Astrocyte (in vitro differentiated cells and primary cell): Measurements from ENCODE around the gene GNE. TPM values are rescaled to one million over a fixed set of nuclear protein-coding genes. Genes with fewer than 3 reads are reported as not detected.

Experiments
- DNase-seq: peaks from one replicate; pipeline ENCODE4 v3.0.0-alpha.2; 2010; ENCODE audit warnings: low read depth
- FAIRE-seq: peaks from 2 replicates; lab custom pipeline; 2011; peaks lifted over from hg19 to GRCh38; lab: Jason Lieb, UNC
- H2AFZ ChIP-seq: 2 replicates; pipeline ENCODE4 v1.6.0; 2012; ENCODE audit warnings: low read depth, low read length, inconsistent platforms
- H3K27ac ChIP-seq: 2 replicates; pipeline ENCODE4 v1.5.1; 2011; ENCODE audit warnings: low read depth, low read length, inconsistent platforms
- H3K27me3 ChIP-seq: 2 replicates; pipeline ENCODE4 v1.6.0; 2011; ENCODE audit warnings: low read length, inconsistent platforms; ENCODE audit not compliant: insufficient read depth
- H3K36me3 ChIP-seq: 2 replicates; pipeline ENCODE4 v1.5.1; 2011; ENCODE audit warnings: low read length, inconsistent platforms; ENCODE audit not compliant: insufficient read depth
- H3K4me1 ChIP-seq: 2 replicates; pipeline ENCODE4 v1.5.1; 2011; ENCODE audit warnings: low read length, inconsistent platforms; ENCODE audit not compliant: insufficient read depth
- H3K4me2 ChIP-seq: 2 replicates; pipeline ENCODE4 v1.6.0; 2012; ENCODE audit warnings: low read length, inconsistent platforms
- H3K4me3 ChIP-seq: 2 replicates; pipeline ENCODE4 v1.5.1; 2011; ENCODE audit warnings: low read depth, mild to moderate bottlenecking, low read length, inconsistent platforms; ENCODE audit not compliant: insufficient read depth
- H3K79me2 ChIP-seq: 2 replicates; pipeline ENCODE4 v1.6.0; 2012; ENCODE audit warnings: mild to moderate bottlenecking, low read length, inconsistent platforms; ENCODE audit not compliant: insufficient read depth
- H3K9ac ChIP-seq: 2 replicates; pipeline ENCODE4 v1.6.0; 2012; ENCODE audit warnings: mild to moderate bottlenecking, low read length, inconsistent platforms
- H3K9me3 ChIP-seq: 2 replicates; pipeline ENCODE4 v1.5.1; 2012; ENCODE audit warnings: low read depth, mild to moderate bottlenecking, low read length, inconsistent platforms; ENCODE audit not compliant: insufficient read depth
- H4K20me1 ChIP-seq: 2 replicates; pipeline ENCODE4 v1.6.0; 2012; ENCODE audit warnings: low read length, inconsistent platforms; ENCODE audit not compliant: insufficient read depth
- H3K27ac Mint-ChIP-seq: one replicate; pipeline ENCODE4 v1.8.0; 2021; ENCODE audit warnings: mild to moderate bottlenecking, mixed read lengths; ENCODE audit not compliant: unreplicated experiment
- H3K27me3 Mint-ChIP-seq: one replicate; pipeline ENCODE4 v1.8.0; 2021; ENCODE audit warnings: low read depth, mixed read lengths; ENCODE audit not compliant: unreplicated experiment
- H3K36me3 Mint-ChIP-seq: one replicate; pipeline ENCODE4 v1.8.0; 2021; ENCODE audit warnings: low read depth, mixed read lengths; ENCODE audit not compliant: unreplicated experiment
- H3K4me1 Mint-ChIP-seq: one replicate; pipeline ENCODE4 v1.8.0; 2021; ENCODE audit warnings: low read depth, mixed read lengths; ENCODE audit not compliant: unreplicated experiment
- H3K4me3 Mint-ChIP-seq: one replicate; pipeline ENCODE4 v1.8.0; 2021; ENCODE audit warnings: mild to moderate bottlenecking, moderate library complexity, mixed read lengths; ENCODE audit not compliant: unreplicated experiment
- H3K9me3 Mint-ChIP-seq: one replicate; pipeline ENCODE4 v1.8.0; 2021; ENCODE audit warnings: mild to moderate bottlenecking, mixed read lengths; ENCODE audit not compliant: unreplicated experiment
- CTCF ChIP-seq: IDR thresholded peaks from 2 replicates; pipeline ENCODE4 v1.5.1; 2011; ENCODE audit warnings: low read depth, mild to moderate bottlenecking, inconsistent platforms, low read length, moderate library complexity; ENCODE audit not compliant: insufficient read depth
- EZH2 ChIP-seq: IDR thresholded peaks from 2 replicates; pipeline ENCODE4 v1.6.1; 2012; ENCODE audit warnings: mild to moderate bottlenecking, low read length, inconsistent platforms; ENCODE audit not compliant: insufficient read depth
- total RNA-seq: library from RNA; stranded (reverse); gene quantifications from 2 replicates; pipeline ENCODE4 v1.2.1, GENCODE V29; 2021

Gene GNE
- total RNA-seq, 1 donor from 2014 or later = 12.6 TPM

- no peaks in the 10 kb centered on the region for H3K9me3 Mint-ChIP-seq
- H3K4me1 Mint-ChIP-seq = peaks cover 49% of the 10 kb centered on the region
- no peak overlapping the region for H3K27ac Mint-ChIP-seq
- no peak for DNase-seq
- Histone ChIP-seq H3K79me2 (peaks cover 66% of the 10 kb centered on the region), H3K9ac (no peak overlapping the region), H3K4me3 (no peak overlapping the region), H3K36me3 (peaks cover 48% of the 10 kb centered on the region), H4K20me1 (peaks cover 80% of the 10 kb centered on the region), H2AFZ (no peak overlapping the region), H3K4me1 (peaks cover 4% of the 10 kb centered on the region), H3K27me3 (no peaks in the 10 kb centered on the region), H3K4me2 (no peak overlapping the region), H3K9me3 (no peaks in the 10 kb centered on the region), H3K27ac (no peak overlapping the region)
- no peak for FAIRE-seq
- TF ChIP-seq CTCF = no peak
- no peak for TF ChIP-seq EZH2
- peaks cover 27% of the 10 kb centered on the region for H3K36me3 Mint-ChIP-seq
- H3K4me3 Mint-ChIP-seq = no peak overlapping the region
- H3K27me3 Mint-ChIP-seq = no peaks in the 10 kb centered on the region
Observed at GRCh38 chr9:36213387-36213786, 44.9 kb downstream of the GNE start.

GRCh38 chr9:36211510-36211909 lies 46.7 kb downstream of the GNE start:
- no peaks in the 10 kb centered on the region for H3K27me3 Mint-ChIP-seq
- Histone ChIP-seq H2AFZ (no peak overlapping the region), H3K27ac (no peak overlapping the region), H4K20me1 (peaks cover 83% of the 10 kb centered on the region), H3K9ac (no peak overlapping the region), H3K4me2 (no peak overlapping the region), H3K4me3 (no peak overlapping the region), H3K27me3 (no peaks in the 10 kb centered on the region), H3K36me3 (peaks cover 45% of the 10 kb centered on the region), H3K79me2 (peaks cover 74% of the 10 kb centered on the region), H3K9me3 (no peaks in the 10 kb centered on the region), H3K4me1 (peaks cover 23% of the 10 kb centered on the region)
- no peaks in the 10 kb centered on the region for H3K9me3 Mint-ChIP-seq
- FAIRE-seq (no peak), DNase-seq (no peak)
- peaks cover 68% of the 10 kb centered on the region for H3K4me1 Mint-ChIP-seq
- peaks cover 32% of the 10 kb centered on the region for H3K36me3 Mint-ChIP-seq
- TF ChIP-seq CTCF (no peak), EZH2 (no peak)
- H3K4me3 Mint-ChIP-seq = no peak overlapping the region
- no peak overlapping the region for H3K27ac Mint-ChIP-seq

GRCh38 chr9:36210722-36211121 lies 47.5 kb downstream of the GNE start:
- Mint-ChIP-seq H3K4me3 (peak overlapping the region; percentile 57), H3K4me1 (peaks cover 67% of the 10 kb centered on the region), H3K9me3 (peaks cover 1% of the 10 kb centered on the region), H3K36me3 (peaks cover 32% of the 10 kb centered on the region), H3K27me3 (no peaks in the 10 kb centered on the region), H3K27ac (peak overlapping the region; percentile 47)
- no peaks in the 10 kb centered on the region for H3K27me3 ChIP-seq
- no peak overlapping the region for H2AFZ ChIP-seq
- TF ChIP-seq EZH2 = no peak
- TF ChIP-seq CTCF = no peak
- no peak overlapping the region for H3K4me3 ChIP-seq
- FAIRE-seq = no peak
- no peak for DNase-seq
- no peak overlapping the region for H3K4me2 ChIP-seq
- H3K36me3 ChIP-seq = peaks cover 46% of the 10 kb centered on the region
- H3K79me2 ChIP-seq = peaks cover 73% of the 10 kb centered on the region
- no peak overlapping the region for H3K9ac ChIP-seq
- H3K9me3 ChIP-seq = no peaks in the 10 kb centered on the region
- H3K27ac ChIP-seq = no peak overlapping the region
- H4K20me1 ChIP-seq = peaks cover 84% of the 10 kb centered on the region
- H3K4me1 ChIP-seq = peaks cover 28% of the 10 kb centered on the region
